K562 (cell line): ENCODE results near the gene ACKR3.

Experiments used
- CTCF ChIP-seq, 3 experiments: IDR thresholded peaks in 2 of 3; conservative IDR thresholded peaks in 1 of 3; 2 replicates each; pipeline ENCODE4 v1.5.1; 2011 to 2012; ENCODE audit warnings: low read length in 3 of 3, mild to moderate bottlenecking in 3 of 3, control low read depth in 2 of 3, improper control_type of control experiment in 1 of 3, inconsistent platforms in 1 of 3, low read depth in 1 of 3, mixed read lengths in 1 of 3, moderate library complexity in 1 of 3; ENCODE audit not compliant: insufficient read depth in 2 of 3
- E2F5 ChIP-seq: sonication (generic); formaldehyde crosslinking; IDR thresholded peaks from 2 replicates; pipeline ENCODE4 v1.8.0; 2022; ENCODE audit warnings: mild to moderate bottlenecking, missing genetic modification reagents
- EP300 ChIP-seq: IDR thresholded peaks from 2 replicates; pipeline ENCODE4 v1.6.1; 2012; ENCODE audit warnings: low read length, improper control_type of control experiment
- NBN ChIP-seq: fragments of 450-650 bp; IDR thresholded peaks from 2 replicates; pipeline ENCODE4 v1.6.1; 2016; ENCODE audit warnings: low read depth, mild to moderate bottlenecking
- PHF8 ChIP-seq: fragments of 200-600 bp; sonication (generic); IDR thresholded peaks from 2 replicates; pipeline ENCODE4 v1.6.1; 2012; ENCODE audit warnings: mixed run types, mild to moderate bottlenecking, inconsistent platforms, low read length, moderate library complexity, borderline replicate concordance
- SIN3A ChIP-seq, 2 experiments: fragments of 150-350 bp in 1 of 2; IDR thresholded peaks; 2 replicates each; pipeline ENCODE4 v1.6.1; 2011 to 2016; ENCODE audit warnings: borderline replicate concordance in 2 of 2, low read depth in 2 of 2, low read length in 2 of 2, mild to moderate bottlenecking in 2 of 2, moderate library complexity in 2 of 2; ENCODE audit not compliant: control insufficient read depth in 1 of 2
- SMARCA5 ChIP-seq: fragments of 450-650 bp; IDR thresholded peaks from 2 replicates; pipeline ENCODE4 v1.6.1; 2016
- SMC3 ChIP-seq: conservative IDR thresholded peaks from 2 replicates; pipeline ENCODE4 v1.6.1; 2011; ENCODE audit warnings: low read depth, low read length, improper control_type of control experiment; ENCODE audit not compliant: insufficient read depth
- SRSF9 ChIP-seq: fragments of 200-400 bp; formaldehyde crosslinking; IDR thresholded peaks from 2 replicates; pipeline ENCODE4 v1.6.1; 2017; ENCODE audit warnings: low read depth, low read length, borderline replicate concordance
- ZNF324 ChIP-seq: fragments of 250-450 bp; sonication (Bioruptor Pico); IDR thresholded peaks from 2 replicates; pipeline ENCODE4 v1.4.0; 2020; ENCODE audit warnings: mild to moderate bottlenecking
- ZNF354B ChIP-seq: fragments of 250-450 bp; sonication (Bioruptor Pico); IDR thresholded peaks from 2 replicates; pipeline ENCODE4 v1.4.0; 2020
- ZNF589 ChIP-seq: fragments of 200-800 bp; sonication (Bioruptor generic); IDR thresholded peaks from 2 replicates; pipeline ENCODE4 v1.6.1; 2016; ENCODE audit warnings: low read depth, missing genetic modification characterization, missing compliant biosample characterization

DNA sequence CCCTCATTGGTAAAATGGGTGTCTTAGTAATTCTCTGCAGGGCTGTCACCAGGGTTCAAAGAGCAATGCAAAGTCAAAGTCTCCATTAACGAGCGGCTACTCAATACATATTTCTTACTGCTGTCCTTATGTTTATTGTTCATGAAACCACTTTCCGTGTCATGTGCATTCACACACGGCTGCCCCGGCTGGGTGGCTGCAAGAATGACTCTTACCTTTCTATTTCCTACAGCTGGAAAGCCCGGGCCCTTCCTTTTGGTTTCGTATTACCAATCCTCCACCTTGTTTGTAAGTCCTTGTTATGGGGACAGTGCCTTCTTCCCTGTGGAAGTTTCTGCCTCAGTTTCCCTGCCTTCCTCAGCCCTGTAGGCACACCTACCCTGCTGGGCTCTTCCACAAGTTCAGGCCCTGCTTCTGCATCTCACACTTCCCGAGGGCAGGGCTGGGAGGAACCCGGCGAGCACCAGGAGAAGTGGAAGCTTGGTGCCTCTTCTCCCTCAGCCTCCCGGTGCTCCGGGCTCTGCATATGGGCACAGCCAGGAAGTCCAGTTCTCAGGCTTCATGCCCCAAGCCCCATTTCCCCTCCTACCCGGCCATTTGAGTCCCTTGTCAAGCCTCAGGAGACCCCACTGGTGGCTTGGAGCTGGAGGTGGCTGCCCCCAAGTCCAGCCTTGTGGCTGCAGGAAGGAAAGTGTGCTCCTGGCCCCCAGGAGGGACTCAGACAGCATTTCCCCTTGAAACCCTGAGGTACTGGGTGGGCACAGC is 18.7 kb upstream of the ACKR3 start:
- TF ChIP-seq E2F5 (CRISPR knock-in tag) (no peak), EP300 (no peak), SRSF9 (no peak), CTCF (IDR thresholded peaks at IDR 0.05 in 2 of 3, conservative IDR thresholded peaks at IDR 0.05 in 1 of 3; ENCODE audit: insufficient read depth in 2 of 3, low read depth in 1 of 3, low read length in 3 of 3) (no peak), SMC3 (no peak), NBN (no peak), SMARCA5 (no peak), ZNF589 (no peak), ZNF354B (no peak), ZNF324 (CRISPR knock-in tag) (no peak), PHF8 (no peak), SIN3A (IDR thresholded peaks at IDR 0.05; ENCODE audit: borderline replicate concordance in 2 of 2, control insufficient read depth in 1 of 2, low read depth in 2 of 2, low read length in 2 of 2) (no peak)
